Measurements from ENCODE around the gene PALLD.
A peak's percentile ranks its signal among the peaks of the same experiment; 100 is the strongest.

Gene PALLD

GRCh38 chr4:168461821-168462220 lies 35.0 kb upstream of the PALLD start:
- no peak overlapping the region for H3K4me3 ChIP-seq (ENCODE audit: low read depth, low read length)
- TF ChIP-seq CTCF (IDR thresholded peaks at IDR 0.05; ENCODE audit: low read depth, low read length), result no peak
- H3K9me3 ChIP-seq, result no peaks in the 10 kb centered on the region
- H3K27me3 ChIP-seq, result no peaks in the 10 kb centered on the region
- H3K36me3 ChIP-seq, result no peaks in the 10 kb centered on the region; the same call in 1 of the 2 replicates
- no peaks in the 10 kb centered on the region for H3K4me1 ChIP-seq
- DNase-seq, result no peak

GRCh38 chr4:168472920-168473319 lies 23.9 kb upstream of the PALLD start:
- Histone ChIP-seq H3K4me3 (ENCODE audit: low read depth, low read length) (no peak overlapping the region), H3K4me1 (peaks cover 7% of the 10 kb centered on the region), H3K36me3 (no peaks in the 10 kb centered on the region), H3K9me3 (no peaks in the 10 kb centered on the region), H3K27me3 (no peaks in the 10 kb centered on the region)
- no peak for TF ChIP-seq CTCF (IDR thresholded peaks at IDR 0.05; ENCODE audit: low read depth, low read length)
- DNase-seq, result no peak

- no peak for DNase-seq
- H3K9me3 ChIP-seq, result no peaks in the 10 kb centered on the region
- no peaks in the 10 kb centered on the region for H3K27me3 ChIP-seq
- no peaks in the 10 kb centered on the region for H3K36me3 ChIP-seq
- H3K4me1 ChIP-seq, result peaks cover 7% of the 10 kb centered on the region
- TF ChIP-seq CTCF (IDR thresholded peaks at IDR 0.05; ENCODE audit: low read depth, low read length), result no peak
- H3K4me3 ChIP-seq (ENCODE audit: low read depth, low read length), result no peak overlapping the region
Measured at GRCh38 chr4:168474660-168475320, 22.1 kb upstream of the PALLD start.

- Histone ChIP-seq H3K36me3 (no peaks in the 10 kb centered on the region), H3K4me1 (peaks cover 7% of the 10 kb centered on the region), H3K9me3 (no peaks in the 10 kb centered on the region), H3K27me3 (no peaks in the 10 kb centered on the region), H3K4me3 (ENCODE audit: low read depth, low read length) (no peak overlapping the region)
- peak; percentile 26 for DNase-seq
- TF ChIP-seq CTCF (IDR thresholded peaks at IDR 0.05; ENCODE audit: low read depth, low read length), result no peak
Measured at GRCh38 chr4:168475745-168476144, 21.1 kb upstream of the PALLD start.

- TF ChIP-seq CTCF (IDR thresholded peaks at IDR 0.05; ENCODE audit: low read depth, low read length), result no peak
- H3K9me3 ChIP-seq, result no peaks in the 10 kb centered on the region
- H3K27me3 ChIP-seq, result no peaks in the 10 kb centered on the region
- no peaks in the 10 kb centered on the region for H3K36me3 ChIP-seq
- no peak overlapping the region for H3K4me3 ChIP-seq (ENCODE audit: low read depth, low read length)
- no peak for DNase-seq
- peaks cover 12% of the 10 kb centered on the region for H3K4me1 ChIP-seq
Measured at GRCh38 chr4:168478868-168479267, 18.0 kb upstream of the PALLD start.

DNA sequence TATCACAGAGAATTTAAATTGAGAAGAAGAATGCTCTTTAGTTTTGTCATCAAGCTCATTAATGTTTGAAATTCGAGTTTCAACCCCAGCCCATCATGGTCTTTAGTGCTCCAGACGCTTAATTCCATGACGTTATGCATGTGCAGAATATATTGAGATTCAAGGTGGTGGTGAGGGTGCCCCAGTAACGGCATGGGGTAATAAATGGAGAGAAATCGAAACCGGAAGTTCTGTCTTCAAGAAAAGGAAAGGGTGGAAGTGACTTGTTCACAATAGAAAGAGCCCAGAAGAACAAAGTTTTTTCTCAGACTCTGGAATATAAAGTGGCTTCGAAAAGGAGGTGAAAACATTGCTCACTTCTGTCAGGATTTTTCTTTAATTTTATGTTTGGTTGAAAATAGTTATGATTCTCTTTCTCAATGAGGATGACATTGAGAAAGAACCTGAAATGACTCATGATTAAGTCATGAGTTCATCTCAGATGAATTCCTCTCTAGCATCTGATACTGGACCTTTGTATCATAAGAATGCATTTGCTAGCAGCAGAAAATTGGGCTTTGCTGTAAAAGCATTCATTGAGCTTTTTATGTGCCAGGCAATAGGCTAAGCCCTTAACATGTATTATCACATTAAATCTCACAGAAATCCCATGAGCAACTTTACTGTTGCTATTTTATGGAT lies 15.8 kb upstream of the PALLD start:
- DNase-seq, result no peak
- Histone ChIP-seq H3K4me3 (ENCODE audit: low read depth, low read length) (peak overlapping the region; percentile 78), H3K9me3 (no peaks in the 10 kb centered on the region), H3K36me3 (no peaks in the 10 kb centered on the region), H3K27me3 (no peaks in the 10 kb centered on the region), H3K4me1 (peaks cover 5% of the 10 kb centered on the region; the same call in 1 of the 2 replicates)
- TF ChIP-seq CTCF (IDR thresholded peaks at IDR 0.05; ENCODE audit: low read depth, low read length), result no peak
